HepG2 (cell line): ENCODE data around the gene CKS1B. TPM values are rescaled to one million over a fixed set of nuclear protein-coding genes. Genes with fewer than 3 reads are reported as not detected.

Experiments
- EEA1 ChIP-seq: sonication (generic); formaldehyde crosslinking; IDR thresholded peaks from 2 replicates; pipeline ENCODE4 v1.5.1; 2020; ENCODE audit warnings: mild to moderate bottlenecking, missing genetic modification reagents, borderline replicate concordance
- EZH2 ChIP-seq: conservative IDR thresholded peaks from 2 replicates; pipeline ENCODE4 v1.6.1; 2012; ENCODE audit warnings: mild to moderate bottlenecking, low read depth, low read length, moderate library complexity
- HDAC6 ChIP-seq: fragments of 200-600 bp; sonication (generic); IDR thresholded peaks from 2 replicates; pipeline ENCODE4 v1.7.0; 2017; ENCODE audit warnings: mild to moderate bottlenecking, antibody characterized with exemption, low read length, low read depth
- MBNL3 ChIP-seq: fragments of 250-450 bp; sonication (Bioruptor Pico); conservative IDR thresholded peaks from 2 replicates; pipeline ENCODE4 v1.8.0; 2022; ENCODE audit warnings: mild to moderate bottlenecking, inconsistent platforms
- NAIF1 ChIP-seq: sonication (generic); formaldehyde crosslinking; IDR thresholded peaks from 2 replicates; pipeline ENCODE4 v1.5.0; 2020; ENCODE audit warnings: mild to moderate bottlenecking, missing genetic modification reagents, borderline replicate concordance
- NR1H2 ChIP-seq: sonication (generic); formaldehyde crosslinking; IDR thresholded peaks from 2 replicates; pipeline ENCODE4 v1.8.1; 2022; ENCODE audit warnings: low read depth, missing genetic modification reagents, borderline replicate concordance
- PAXIP1 ChIP-seq: sonication (generic); formaldehyde crosslinking; conservative IDR thresholded peaks from 2 replicates; pipeline ENCODE4 v1.4.0; 2020; ENCODE audit warnings: mild to moderate bottlenecking, missing genetic modification reagents, moderate library complexity
- SNAI1 ChIP-seq: sonication (generic); formaldehyde crosslinking; IDR thresholded peaks from 2 replicates; pipeline ENCODE4 v1.5.0; 2020; ENCODE audit warnings: mild to moderate bottlenecking, missing genetic modification reagents, borderline replicate concordance
- TRAFD1 ChIP-seq: sonication (generic); formaldehyde crosslinking; IDR thresholded peaks from 2 replicates; pipeline ENCODE4 v1.5.1; 2020; ENCODE audit warnings: missing genetic modification reagents, mild to moderate bottlenecking, borderline replicate concordance
- ZBTB38 ChIP-seq: sonication (generic); formaldehyde crosslinking; IDR thresholded peaks from 2 replicates; pipeline ENCODE4 v1.5.1; 2020; ENCODE audit warnings: mild to moderate bottlenecking, missing genetic modification reagents
- ZNF567 ChIP-seq: sonication (generic); formaldehyde crosslinking; IDR thresholded peaks from 2 replicates; pipeline ENCODE4 v1.8.1; 2023; ENCODE audit warnings: mild to moderate bottlenecking, missing genetic modification reagents, borderline replicate concordance
- ZNF704 ChIP-seq: sonication (generic); formaldehyde crosslinking; IDR thresholded peaks from 2 replicates; pipeline ENCODE4 v1.8.1; 2023; ENCODE audit warnings: mild to moderate bottlenecking, inconsistent platforms, moderate library complexity, missing genetic modification reagents, borderline replicate concordance
- ZNF746 ChIP-seq: sonication (generic); formaldehyde crosslinking; IDR thresholded peaks from 2 replicates; pipeline ENCODE4 v1.8.0; 2022; ENCODE audit warnings: mild to moderate bottlenecking, missing genetic modification reagents
- ZNF839 ChIP-seq: sonication (generic); formaldehyde crosslinking; IDR thresholded peaks from 2 replicates; pipeline ENCODE4 v1.4.0; 2020; ENCODE audit warnings: missing genetic modification reagents, mild to moderate bottlenecking, borderline replicate concordance
- ZZZ3 ChIP-seq: sonication (generic); formaldehyde crosslinking; IDR thresholded peaks from 2 replicates; pipeline ENCODE4 v1.4.0; 2020; ENCODE audit warnings: missing genetic modification reagents, mild to moderate bottlenecking, borderline replicate concordance
- polyA plus RNA-seq, 8 experiments: library from polyadenylated mRNA; depleted of rRNA in 3 of 8; stranded (reverse) in 7 of 8; unstranded in 1 of 8; fragments of >200 nt; fragmentation: Illumina TruSeq in 4 of 8; extraction: Trizol in 4 of 8; gene quantifications; 2 replicates each; pipeline versions ENCODE4 v1.2.1 to v1.2.3, GENCODE V29; 2011 to 2016; ENCODE audit warnings: low read depth in 4 of 8, missing spikeins in 1 of 8, mixed read lengths in 1 of 8; ENCODE audit not compliant: insufficient read depth in 1 of 8
- total RNA-seq, 5 experiments: library from RNA; depleted of rRNA; stranded (reverse); fragments of >200 nt; fragmentation: Illumina TruSeq; extraction: Trizol; gene quantifications; 2 replicates each; pipeline ENCODE4 v1.2.3, GENCODE V29; 2016; ENCODE audit warnings: low read depth in 1 of 5
- TF ChIP-seq, protein P1 (sequence below): sonication (generic); formaldehyde crosslinking; IDR thresholded peaks from 2 replicates; pipeline ENCODE4 v1.5.1; 2020; ENCODE audit warnings: mild to moderate bottlenecking, missing genetic modification reagents, borderline replicate concordance

The CKS1B gene
- total and polyA plus RNA-seq, 2 of the 13 experiments (the other 11 are each of a cell fraction or from before 2014, with no cell fraction given), result 217 to 222 TPM

DNA sequence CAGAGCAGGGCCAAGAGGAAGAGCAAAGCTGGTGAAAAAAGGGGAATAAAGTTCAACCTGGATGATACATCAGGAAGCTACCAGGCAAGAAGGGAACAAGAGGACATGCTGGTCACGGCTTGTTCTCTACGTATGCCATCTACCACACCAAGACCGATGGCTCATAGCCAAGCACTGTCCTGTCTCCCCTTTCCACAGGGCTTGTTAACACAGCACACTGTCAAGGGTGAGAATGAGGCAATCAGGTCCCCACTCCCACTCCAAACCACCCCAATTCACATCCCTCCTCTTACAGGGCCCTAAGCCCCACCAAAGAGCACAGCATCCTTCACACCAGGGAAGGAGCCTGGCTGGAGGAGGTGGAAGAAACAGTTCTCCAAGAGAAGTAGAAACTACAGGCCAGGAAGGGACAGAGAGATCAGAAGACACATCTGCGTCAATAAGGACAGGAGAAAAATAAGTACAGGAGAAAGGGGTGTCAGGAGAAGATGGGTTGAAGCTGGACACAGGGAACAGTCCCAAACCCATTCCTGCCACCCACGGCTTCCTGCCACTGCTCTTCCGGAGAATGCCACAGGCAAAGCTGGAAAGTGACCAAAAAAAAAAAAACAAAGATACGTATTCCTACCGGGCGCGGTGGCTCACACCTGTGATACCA lies 3.0 kb upstream of the CKS1B start (continued):
- TF ChIP-seq PAXIP1 (CRISPR knock-in tag), result 0 out of 2 replicates have a peak, but pooled peaks have one; percentile 2
- no peak for TF ChIP-seq NR1H2
- peak; percentile 57; the same call in 1 of the 2 replicates for TF ChIP-seq ZBTB38 (CRISPR knock-in tag)
- no peak for TF ChIP-seq EEA1 (CRISPR knock-in tag)
- no peak for TF ChIP-seq EZH2
- TF ChIP-seq ZZZ3 (CRISPR knock-in tag), result no peak
- 0 out of 2 replicates have a peak, but pooled peaks have one; percentile 37 for TF ChIP-seq ZNF567 (CRISPR knock-in tag)
- no peak for TF ChIP-seq TRAFD1
- no peak for TF ChIP-seq MBNL3 (CRISPR knock-in tag)
- no peak for TF ChIP-seq ZNF704
- TF ChIP-seq, protein P1, sequence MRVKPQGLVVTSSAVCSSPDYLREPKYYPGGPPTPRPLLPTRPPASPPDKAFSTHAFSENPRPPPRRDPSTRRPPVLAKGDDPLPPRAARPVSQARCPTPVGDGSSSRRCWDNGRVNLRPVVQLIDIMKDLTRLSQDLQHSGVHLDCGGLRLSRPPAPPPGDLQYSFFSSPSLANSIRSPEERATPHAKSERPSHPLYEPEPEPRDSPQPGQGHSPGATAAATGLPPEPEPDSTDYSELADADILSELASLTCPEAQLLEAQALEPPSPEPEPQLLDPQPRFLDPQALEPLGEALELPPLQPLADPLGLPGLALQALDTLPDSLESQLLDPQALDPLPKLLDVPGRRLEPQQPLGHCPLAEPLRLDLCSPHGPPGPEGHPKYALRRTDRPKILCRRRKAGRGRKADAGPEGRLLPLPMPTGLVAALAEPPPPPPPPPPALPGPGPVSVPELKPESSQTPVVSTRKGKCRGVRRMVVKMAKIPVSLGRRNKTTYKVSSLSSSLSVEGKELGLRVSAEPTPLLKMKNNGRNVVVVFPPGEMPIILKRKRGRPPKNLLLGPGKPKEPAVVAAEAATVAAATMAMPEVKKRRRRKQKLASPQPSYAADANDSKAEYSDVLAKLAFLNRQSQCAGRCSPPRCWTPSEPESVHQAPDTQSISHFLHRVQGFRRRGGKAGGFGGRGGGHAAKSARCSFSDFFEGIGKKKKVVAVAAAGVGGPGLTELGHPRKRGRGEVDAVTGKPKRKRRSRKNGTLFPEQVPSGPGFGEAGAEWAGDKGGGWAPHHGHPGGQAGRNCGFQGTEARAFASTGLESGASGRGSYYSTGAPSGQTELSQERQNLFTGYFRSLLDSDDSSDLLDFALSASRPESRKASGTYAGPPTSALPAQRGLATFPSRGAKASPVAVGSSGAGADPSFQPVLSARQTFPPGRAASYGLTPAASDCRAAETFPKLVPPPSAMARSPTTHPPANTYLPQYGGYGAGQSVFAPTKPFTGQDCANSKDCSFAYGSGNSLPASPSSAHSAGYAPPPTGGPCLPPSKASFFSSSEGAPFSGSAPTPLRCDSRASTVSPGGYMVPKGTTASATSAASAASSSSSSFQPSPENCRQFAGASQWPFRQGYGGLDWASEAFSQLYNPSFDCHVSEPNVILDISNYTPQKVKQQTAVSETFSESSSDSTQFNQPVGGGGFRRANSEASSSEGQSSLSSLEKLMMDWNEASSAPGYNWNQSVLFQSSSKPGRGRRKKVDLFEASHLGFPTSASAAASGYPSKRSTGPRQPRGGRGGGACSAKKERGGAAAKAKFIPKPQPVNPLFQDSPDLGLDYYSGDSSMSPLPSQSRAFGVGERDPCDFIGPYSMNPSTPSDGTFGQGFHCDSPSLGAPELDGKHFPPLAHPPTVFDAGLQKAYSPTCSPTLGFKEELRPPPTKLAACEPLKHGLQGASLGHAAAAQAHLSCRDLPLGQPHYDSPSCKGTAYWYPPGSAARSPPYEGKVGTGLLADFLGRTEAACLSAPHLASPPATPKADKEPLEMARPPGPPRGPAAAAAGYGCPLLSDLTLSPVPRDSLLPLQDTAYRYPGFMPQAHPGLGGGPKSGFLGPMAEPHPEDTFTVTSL, result no peak
- no peak for TF ChIP-seq HDAC6
- TF ChIP-seq ZNF839, result no peak
- no peak for TF ChIP-seq NAIF1 (CRISPR knock-in tag)
- no peak for TF ChIP-seq SNAI1 (CRISPR knock-in tag)
- no peak for TF ChIP-seq ZNF746 (CRISPR knock-in tag)
